GM12878 (cell line): Measurements from ENCODE around the gene DNAJC6. TPM values are rescaled to one million over a fixed set of nuclear protein-coding genes. Genes with fewer than 3 reads are reported as not detected.
A peak's percentile ranks its signal among the peaks of the same experiment; 100 is the strongest.

Source experiments
- ATAC-seq: fragments of 200-7000 bp; cut with Tn5 transposase; 3 replicates; pipeline ENCODE4 v1.9.1; 2020; ENCODE audit warnings: mild to moderate bottlenecking, moderate library complexity
- BruUV-seq: library from RNA; stranded (reverse); fragments of 400-500 nt; replicated peaks from 2 replicates; lab custom pipeline; 2021; lab: Mats Ljungman, UMichigan
- CTCF ChIA-PET: fragments of 300-600 bp; sonication (Branson Sonifier 250); formaldehyde crosslinking; extraction: SDS; loops from one replicate; lab custom pipeline; 2021; ENCODE audit warnings: inconsistent platforms; lab: Yijun Ruan, JAX
- POLR2A ChIA-PET: fragments of 350-600 bp; formaldehyde crosslinking; extraction: SDS; loops from one replicate; lab custom pipeline; 2021; ENCODE audit warnings: inconsistent platforms; lab: Charles Lee
- RAD21 ChIA-PET: fragments of 300-600 bp; sonication (Branson Sonifier 250); formaldehyde crosslinking; loops from one replicate; lab custom pipeline; 2023; ENCODE audit warnings: antibody characterized with exemption; ENCODE audit not compliant: unreplicated experiment; lab: Charles Lee
- SMC1A ChIA-PET: fragments of 300-600 bp; sonication (Branson Sonifier 250); formaldehyde crosslinking; loops from one replicate; lab custom pipeline; 2023; ENCODE audit not compliant: unreplicated experiment, uncharacterized antibody; lab: Charles Lee
- DNase-seq: peaks from one replicate; pipeline ENCODE4 v3.0.0-alpha.2; 2011; ENCODE audit warnings: low read depth, low spot score
- FAIRE-seq: peaks from 3 replicates; lab custom pipeline; 2011; peaks lifted over from hg19 to GRCh38; lab: Jason Lieb, UNC
- H2AFZ ChIP-seq: 2 replicates; pipeline ENCODE4 v1.6.0; 2011; ENCODE audit warnings: low read depth, low read length, control low read depth; ENCODE audit not compliant: control insufficient read depth
- H3K27ac ChIP-seq: 2 replicates; pipeline ENCODE4 v1.5.1; 2011; ENCODE audit warnings: control low read depth; ENCODE audit not compliant: control insufficient read depth, insufficient read depth
- H3K27me3 ChIP-seq, 2 experiments: replicated peaks in 1 of 2; 2 replicates each; pipeline versions ENCODE4 v1.6.0 to v1.6.1; 2011; ENCODE audit warnings: low read length in 1 of 2; ENCODE audit not compliant: control insufficient read depth in 2 of 2, insufficient read depth in 2 of 2
- H3K36me3 ChIP-seq, 2 experiments: 2 replicates each; pipeline ENCODE4 v1.5.1; 2011; ENCODE audit warnings: low read length in 1 of 2; ENCODE audit not compliant: control insufficient read depth in 2 of 2, insufficient read depth in 2 of 2
- H3K4me1 ChIP-seq: 2 replicates; pipeline ENCODE4 v1.6.1; 2011; ENCODE audit warnings: mild to moderate bottlenecking, low read length, moderate library complexity, mixed read lengths; ENCODE audit not compliant: control insufficient read depth, insufficient read depth
- H3K4me2 ChIP-seq: 2 replicates; pipeline ENCODE4 v1.6.0; 2011; ENCODE audit warnings: control low read depth; ENCODE audit not compliant: control insufficient read depth, insufficient read depth
- H3K4me3 ChIP-seq: fragments of 200-600 bp; sonication (generic); 2 replicates; pipeline ENCODE4 v1.5.1; 2016
- H3K79me2 ChIP-seq: 2 replicates; pipeline ENCODE4 v1.6.0; 2011; ENCODE audit warnings: low read length; ENCODE audit not compliant: control insufficient read depth, insufficient read depth
- H3K9ac ChIP-seq: 2 replicates; pipeline ENCODE4 v1.8.0; 2011; ENCODE audit warnings: low read length, control low read depth, mixed read lengths; ENCODE audit not compliant: control insufficient read depth, insufficient read depth
- H3K9me3 ChIP-seq: replicated peaks from 3 replicates; pipeline ENCODE4 v1.5.1; 2011; ENCODE audit warnings: mild to moderate bottlenecking, low read length; ENCODE audit not compliant: control insufficient read depth, insufficient read depth
- H4K20me1 ChIP-seq: 2 replicates; pipeline ENCODE4 v1.6.0; 2011; ENCODE audit not compliant: control insufficient read depth, insufficient read depth
- ATF2 ChIP-seq: IDR thresholded peaks from 2 replicates; pipeline ENCODE4 v1.6.1; 2012; ENCODE audit warnings: low read length, inconsistent platforms
- JUNB ChIP-seq: IDR thresholded peaks from 2 replicates; pipeline ENCODE4 v1.6.1; 2016; ENCODE audit warnings: antibody characterized with exemption, mild to moderate bottlenecking
- MTA2 ChIP-seq: fragments of 450-650 bp; IDR thresholded peaks from 2 replicates; pipeline ENCODE4 v1.6.1; 2016; ENCODE audit warnings: low read depth, mild to moderate bottlenecking, moderate library complexity
- SRF ChIP-seq, 2 experiments: IDR thresholded peaks; 2 replicates each; pipeline ENCODE4 v1.6.1; 2011; ENCODE audit warnings: low read depth in 2 of 2, low read length in 2 of 2, mild to moderate bottlenecking in 1 of 2, moderate library complexity in 1 of 2
- ZNF687 ChIP-seq: fragments of 450-650 bp; IDR thresholded peaks from 2 replicates; pipeline ENCODE4 v1.6.1; 2017; ENCODE audit warnings: mild to moderate bottlenecking, moderate library complexity
- WGBS: methylation state at CpG from one replicate; pipeline ENCODE4 v1.1.6; 2016; ENCODE audit warnings: low lambda C conversion rate; ENCODE audit not compliant: insufficient replicate concordance, insufficient coverage; ENCODE audit errors: missing lambda C conversion rate; 5-methylcytosine and 5-hydroxymethylcytosine counted together
- in situ Hi-C: fragments of 300-500 bp; cut with MboI; formaldehyde crosslinking; loops from 9 replicates; pipeline ENCODE4 v1.14.3; 2018; ENCODE audit warnings: mixed read lengths
- intact Hi-C: fragments of 100-400 bp; cut with micrococcal nuclease; formaldehyde crosslinking; loops from one replicate; pipeline ENCODE4 v1.14.2; 2022; ENCODE audit not compliant: unreplicated experiment
- polyA plus RNA-seq, 11 experiments: library from polyadenylated mRNA; depleted of rRNA in 4 of 11; unstranded in 6 of 11; stranded (reverse) in 5 of 11; fragments of >200 nt; fragmentation: Nextera tagmentation in 4 of 11; fragmentation: Illumina TruSeq in 1 of 11; extraction: Ambion mirVana in 4 of 11; extraction: Trizol in 1 of 11; gene quantifications; 1 replicate in 1 of 11; 2 replicates in 10 of 11; pipeline versions ENCODE4 v1.2.1 to v1.2.3, GENCODE V29; 2011 to 2016; ENCODE audit warnings: inconsistent platforms in 2 of 11, missing spikeins in 2 of 11, low read depth in 1 of 11
- total RNA-seq, 4 experiments: library from RNA; depleted of rRNA in 3 of 4; stranded (reverse); fragments of >200 nt in 3 of 4; fragmentation: Illumina TruSeq in 1 of 4; extraction: Trizol in 1 of 4; gene quantifications; 2 replicates each; pipeline versions ENCODE4 v1.2.1 to v1.2.3, GENCODE V29; 2013 to 2021

Gene DNAJC6
- total and polyA plus RNA-seq, 10 of the 15 experiments (the other 5 are each of a cell fraction or from before 2014, with no cell fraction given), result 0.08 to 4.3 (median 2.7) TPM

- DNase-seq (no peak), FAIRE-seq (no peak), ATAC-seq (no peak)
- Histone ChIP-seq H3K4me2 (no peak overlapping the region), H3K4me1 (no peaks in the 10 kb centered on the region; the same call in none of the 2 replicates), H3K27ac (no peak overlapping the region), H3K36me3 (no peaks in the 10 kb centered on the region), H3K79me2 (no peaks in the 10 kb centered on the region), H3K27me3 (peaks cover 0 to 2% of the 10 kb centered on the region in 2 experiments; a peak in 2 of 4 replicates), H3K9me3 (no peaks in the 10 kb centered on the region), H4K20me1 (no peaks in the 10 kb centered on the region), H3K9ac (no peak overlapping the region), H3K4me3 (no peak overlapping the region), H2AFZ (no peak overlapping the region)
- intact Hi-C loops (no loop called here), in situ Hi-C loops (no loop called here)
- ChIA-PET CTCF (no interaction called here), POLR2A (no interaction called here), SMC1A (interaction anchor here (0.9 to 1.8 kb wide), 2 partner anchors 8 to 25 kb away, joined by 4 read pairs; no protein-coding TSS in a partner anchor), RAD21 (no interaction called here)
- TF ChIP-seq JUNB, result peak; percentile 15; the same call in 1 of the 2 replicates
- no peak for TF ChIP-seq ATF2
- BruUV-seq, result no TSS peak
- 60% methylated on average over 4 of the region's 4 CpGs for WGBS
These were observed 48.4 kb upstream of the DNAJC6 start for GRCh38 chr1:65260851-65261473.

GRCh38 chr1:65263286-65263685 lies 46.1 kb upstream of the DNAJC6 start:
- no peak overlapping the region for H2AFZ ChIP-seq
- H3K4me2 ChIP-seq, result no peak overlapping the region
- FAIRE-seq, result no peak
- ChIA-PET POLR2A (interaction anchor here (0.5 kb wide), 1 partner anchor 22 kb away, joined by 3 read pairs; no protein-coding TSS in a partner anchor), CTCF (interaction anchor here (1.6 kb wide), 1 partner anchor 28 kb away, joined by 6 read pairs; no protein-coding TSS in a partner anchor), SMC1A (interaction anchor here (0.7 to 0.9 kb wide), 3 partner anchors 17 to 687 kb away, joined by 3 read pairs; no protein-coding TSS in a partner anchor), RAD21 (no interaction called here)
- no peak for ATAC-seq
- H3K79me2 ChIP-seq, result no peaks in the 10 kb centered on the region
- H3K36me3 ChIP-seq, result no peaks in the 10 kb centered on the region
- BruUV-seq, result no TSS peak
- DNase-seq, result no peak
- intact Hi-C loops, result no loop called here
- H3K9ac ChIP-seq, result no peak overlapping the region
- no peak overlapping the region for H3K4me3 ChIP-seq
- no peaks in the 10 kb centered on the region for H4K20me1 ChIP-seq
- no peaks in the 10 kb centered on the region; the same call in none of the 2 replicates for H3K4me1 ChIP-seq
- in situ Hi-C loops, result no loop called here
- WGBS, result 42% methylated on average over 1 of the region's 1 CpG
- H3K27ac ChIP-seq, result no peak overlapping the region
- H3K27me3 ChIP-seq, result peaks cover 0 to 2% of the 10 kb centered on the region in 2 experiments; a peak in 2 of 4 replicates
- no peaks in the 10 kb centered on the region for H3K9me3 ChIP-seq
- TF ChIP-seq MTA2 (no peak), ATF2 (no peak), ZNF687 (no peak), SRF (IDR thresholded peaks at IDR 0.05; ENCODE audit: low read depth in 2 of 2, low read length in 2 of 2) (no peak)
